GM19438 (cell line): ENCODE measurements around the gene NSFL1C.
"Not testable (repeated sequence)": the region's sequence is repeated elsewhere in the genome, so short reads cannot be mapped to it uniquely, and the experiment has no call there.

Experiments
- ATAC-seq: cut with Tn5 transposase; IDR thresholded peaks from one replicate; pipeline ENCODE4 v1.9.1; 2021; ENCODE audit warnings: low read depth; ENCODE audit not compliant: unreplicated experiment

Gene NSFL1C

GRCh38 chr20:1427457-1428054, 39.1 kb downstream of the NSFL1C start:
- no peak for ATAC-seq

GRCh38 chr20:1426231-1426849, 40.3 kb downstream of the NSFL1C start:
- no peak for ATAC-seq

GRCh38 chr20:1424336-1424735, 42.3 kb downstream of the NSFL1C start:
- ATAC-seq = no peak

GRCh38 chr20:1423625-1424106, 43.0 kb downstream of the NSFL1C start:
- ATAC-seq = no peak

GRCh38 chr20:1423206-1423605, 43.4 kb downstream of the NSFL1C start:
- ATAC-seq = no peak

- no peak for ATAC-seq
Observed at GRCh38 chr20:1422753-1423152, 43.9 kb downstream of the NSFL1C start.

- ATAC-seq = no peak
Observed at GRCh38 chr20:1420066-1420465, 46.6 kb downstream of the NSFL1C start.

- no peak for ATAC-seq
Observed at GRCh38 chr20:1418350-1418749, 48.3 kb downstream of the NSFL1C start.

- no peak for ATAC-seq
Observed at GRCh38 chr20:1417790-1418189, 48.9 kb downstream of the NSFL1C start.

- no peak for ATAC-seq
Observed at GRCh38 chr20:1417273-1417672, 49.4 kb downstream of the NSFL1C start.

- no peak for ATAC-seq
Observed at GRCh38 chr20:1415667-1416468, 50.8 kb downstream of the NSFL1C start.

- no peak for ATAC-seq
Observed at GRCh38 chr20:1414982-1415381, 51.7 kb downstream of the NSFL1C start.

GRCh38 chr20:1405801-1406200, 60.8 kb downstream of the NSFL1C start:
- ATAC-seq = no peak

GRCh38 chr20:1403624-1404023, 63.0 kb downstream of the NSFL1C start:
- no peak for ATAC-seq

- ATAC-seq = no peak
Observed at GRCh38 chr20:1402149-1402548, 64.5 kb downstream of the NSFL1C start.

GRCh38 chr20:1401451-1401907, 65.2 kb downstream of the NSFL1C start:
- no peak for ATAC-seq

GRCh38 chr20:1399678-1400366, 66.8 kb downstream of the NSFL1C start:
- ATAC-seq = not testable (repeated sequence)

GRCh38 chr20:1398185-1398584, 68.5 kb downstream of the NSFL1C start:
- ATAC-seq = not testable (repeated sequence)

- ATAC-seq = no peak
Observed at GRCh38 chr20:1397710-1398109, 68.9 kb downstream of the NSFL1C start.

GRCh38 chr20:1396702-1397101, 69.9 kb downstream of the NSFL1C start:
- ATAC-seq = no peak

GRCh38 chr20:1396264-1396663, 70.4 kb downstream of the NSFL1C start:
- no peak for ATAC-seq
